ENCODE data around the gene ADAT3.

DNA sequence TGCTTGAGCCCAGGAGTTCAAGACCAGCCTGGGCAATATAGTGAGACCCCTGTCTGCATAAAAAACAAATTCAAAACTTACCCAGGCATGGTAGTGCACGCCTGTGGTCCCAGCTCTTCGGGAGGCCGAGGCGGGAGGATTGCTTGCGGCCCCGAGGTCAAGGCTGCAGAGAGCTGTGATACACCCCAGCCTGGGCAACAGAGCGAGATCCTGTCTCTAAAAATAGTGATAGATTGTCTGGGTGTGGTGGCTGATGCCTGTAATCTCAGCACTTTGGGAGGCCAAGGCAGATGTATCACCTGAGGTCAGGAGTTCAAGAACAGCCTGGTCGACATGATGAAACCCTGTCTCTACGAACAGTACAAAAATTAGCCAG is 37.9 kb upstream of the ADAT3 start:
- TF ChIP-seq, protein P1, sequence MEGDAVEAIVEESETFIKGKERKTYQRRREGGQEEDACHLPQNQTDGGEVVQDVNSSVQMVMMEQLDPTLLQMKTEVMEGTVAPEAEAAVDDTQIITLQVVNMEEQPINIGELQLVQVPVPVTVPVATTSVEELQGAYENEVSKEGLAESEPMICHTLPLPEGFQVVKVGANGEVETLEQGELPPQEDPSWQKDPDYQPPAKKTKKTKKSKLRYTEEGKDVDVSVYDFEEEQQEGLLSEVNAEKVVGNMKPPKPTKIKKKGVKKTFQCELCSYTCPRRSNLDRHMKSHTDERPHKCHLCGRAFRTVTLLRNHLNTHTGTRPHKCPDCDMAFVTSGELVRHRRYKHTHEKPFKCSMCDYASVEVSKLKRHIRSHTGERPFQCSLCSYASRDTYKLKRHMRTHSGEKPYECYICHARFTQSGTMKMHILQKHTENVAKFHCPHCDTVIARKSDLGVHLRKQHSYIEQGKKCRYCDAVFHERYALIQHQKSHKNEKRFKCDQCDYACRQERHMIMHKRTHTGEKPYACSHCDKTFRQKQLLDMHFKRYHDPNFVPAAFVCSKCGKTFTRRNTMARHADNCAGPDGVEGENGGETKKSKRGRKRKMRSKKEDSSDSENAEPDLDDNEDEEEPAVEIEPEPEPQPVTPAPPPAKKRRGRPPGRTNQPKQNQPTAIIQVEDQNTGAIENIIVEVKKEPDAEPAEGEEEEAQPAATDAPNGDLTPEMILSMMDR (IDR thresholded peaks at IDR 0.05; ENCODE audit: borderline replicate concordance, extremely low read depth, low read length, poor library complexity, severe bottlenecking) = no peak
- TF ChIP-seq EZH2 (IDR thresholded peaks at IDR 0.05; ENCODE audit: borderline replicate concordance, low read depth, low read length, severe bottlenecking) = no peak
